GM19035 (cell line): ENCODE results near the gene MTMR10.

ENCODE experiments used
- ATAC-seq: cut with Tn5 transposase; IDR thresholded peaks from one replicate; pipeline ENCODE4 v1.9.1; 2021; ENCODE audit not compliant: unreplicated experiment

MTMR10 gene

DNA sequence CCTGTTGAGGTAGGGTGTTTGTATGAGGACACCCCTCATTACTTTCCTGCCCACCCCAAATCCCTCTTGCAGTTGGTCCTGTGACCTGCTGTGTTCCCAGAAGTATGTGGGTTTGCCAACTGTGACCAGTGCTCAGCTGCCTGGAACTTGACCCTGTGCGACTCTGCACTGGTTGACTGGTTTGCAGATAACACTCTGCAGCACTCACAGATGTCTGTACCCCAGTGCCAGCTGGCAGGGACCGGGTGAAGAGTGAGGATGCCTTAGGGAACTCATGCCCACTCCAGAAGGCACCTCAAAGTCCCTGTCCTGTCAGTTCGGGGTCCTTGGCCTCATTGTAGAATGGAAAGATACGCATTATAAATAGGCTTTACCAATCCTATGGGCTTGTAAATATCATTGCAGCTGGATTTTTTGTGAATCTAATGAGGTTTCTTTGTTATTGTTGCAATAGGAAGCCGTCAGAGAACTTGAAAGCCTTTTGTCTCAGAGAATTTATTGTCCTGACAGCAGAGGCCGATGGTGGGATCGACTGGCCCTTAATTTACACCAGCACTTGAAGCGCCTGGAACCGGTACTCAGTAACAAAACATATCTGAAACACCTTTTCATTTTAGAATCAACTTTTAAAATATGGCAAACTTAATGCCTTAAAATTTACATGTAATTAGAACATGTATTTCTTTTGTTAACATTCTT, 69.5 kb downstream of the MTMR10 start:
- no peak for ATAC-seq

DNA sequence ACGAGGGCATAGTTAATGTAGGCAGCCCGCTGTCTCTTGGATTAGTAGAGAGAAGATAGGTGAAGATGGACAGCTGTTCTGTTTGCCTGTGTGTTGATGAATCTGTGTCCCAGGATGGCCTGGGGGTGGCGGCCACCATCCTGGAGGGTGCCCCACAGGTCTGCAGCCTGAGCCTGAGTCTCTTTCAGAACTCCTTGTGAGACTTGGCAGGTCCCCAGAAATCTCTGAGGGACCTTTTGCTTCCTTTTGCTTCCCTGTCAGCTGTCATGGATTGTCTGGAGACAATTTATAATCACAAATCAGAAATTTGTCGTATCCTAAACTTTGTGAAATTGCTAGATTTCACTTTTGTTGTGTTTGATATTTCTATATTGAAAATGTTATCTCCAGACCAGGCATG, 70.3 kb downstream of the MTMR10 start:
- no peak for ATAC-seq

DNA sequence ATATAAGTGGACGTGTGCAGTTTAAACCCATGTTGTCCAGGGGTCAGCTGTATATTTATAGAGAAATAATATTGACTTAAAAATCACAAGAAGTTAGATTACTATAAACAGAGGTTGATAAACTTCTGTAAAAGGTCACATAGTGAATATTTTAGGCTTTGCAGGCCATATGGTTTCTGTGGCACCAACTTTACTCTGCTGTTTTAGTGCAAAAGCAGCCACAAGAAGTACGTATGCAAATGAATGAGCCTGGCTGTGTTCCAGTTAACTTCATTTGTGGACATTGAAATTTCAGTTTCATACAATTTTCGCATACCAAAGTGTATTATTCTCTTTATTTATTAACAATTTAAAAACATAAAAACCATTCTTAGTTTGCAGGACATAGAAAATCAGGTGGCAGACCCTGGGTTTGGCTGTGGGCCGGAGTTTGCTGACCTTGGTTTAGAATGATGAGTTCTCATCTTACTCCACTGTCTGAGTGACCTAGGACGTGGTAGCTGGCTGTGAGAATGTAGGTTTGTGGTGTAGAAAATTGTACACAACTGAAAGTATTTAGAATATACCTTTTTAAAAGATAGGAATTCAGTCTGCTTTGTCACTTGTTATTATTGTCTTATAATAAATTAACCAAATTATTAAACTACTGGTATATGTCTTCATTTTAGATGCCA, 71.4 kb downstream of the MTMR10 start:
- no peak for ATAC-seq

DNA sequence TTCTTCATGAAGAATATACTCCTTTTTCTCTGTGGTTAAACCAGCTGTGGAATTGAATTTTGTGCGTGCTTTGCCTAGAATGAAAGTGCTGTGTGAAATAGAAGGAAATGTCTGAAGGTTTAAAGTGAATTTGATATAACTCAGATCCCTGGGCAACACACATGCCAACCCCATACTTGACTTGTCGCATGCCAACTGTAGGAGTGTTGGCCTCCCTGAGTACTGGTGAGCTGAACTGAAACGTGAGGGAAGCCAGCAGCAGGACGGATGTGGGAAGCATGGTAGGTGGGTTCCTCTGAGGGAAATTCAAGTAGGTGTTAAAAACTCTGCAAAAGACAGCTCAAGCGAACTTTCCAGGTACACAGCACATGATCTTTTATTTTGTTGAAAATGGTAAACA, 73.1 kb downstream of the MTMR10 start:
- no peak for ATAC-seq

DNA sequence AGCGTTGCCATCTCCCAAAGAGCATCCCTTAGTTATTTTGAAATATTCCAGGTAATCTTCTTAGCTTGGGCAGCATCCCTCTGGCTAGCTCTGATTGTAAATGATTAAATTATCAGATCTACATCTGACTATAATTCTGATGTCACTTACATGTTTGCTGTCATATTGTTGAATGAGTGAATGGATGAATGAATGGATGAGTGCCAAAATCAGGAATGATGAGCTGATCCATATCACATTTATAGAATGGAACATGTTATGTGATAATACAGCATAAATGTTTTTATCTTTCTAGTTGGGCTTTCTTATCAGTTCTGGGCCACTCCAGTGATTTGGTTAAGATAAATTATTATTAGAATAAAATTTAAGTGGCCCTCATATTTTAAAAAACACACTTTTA, 73.8 kb downstream of the MTMR10 start:
- ATAC-seq, result no peak

DNA sequence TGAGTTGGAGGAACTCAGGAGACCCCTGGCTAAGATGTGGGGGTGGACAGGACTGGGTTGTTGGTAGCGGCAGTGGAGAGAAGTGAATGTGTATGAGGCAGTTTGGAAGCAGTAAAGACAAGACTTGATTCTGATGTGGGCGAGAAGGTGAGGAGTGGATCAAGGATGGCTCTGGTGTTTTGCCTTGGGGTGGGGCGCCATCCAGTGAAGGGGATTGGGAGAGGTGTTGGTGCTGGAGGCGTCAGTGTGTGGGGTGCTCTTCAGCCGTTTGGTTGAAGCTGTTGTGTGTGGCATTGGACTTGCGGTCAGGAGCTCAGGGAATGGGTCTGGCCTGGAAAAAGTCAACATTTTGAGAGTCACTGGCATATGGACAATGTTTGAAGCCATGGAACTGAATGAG, 74.4 kb downstream of the MTMR10 start:
- ATAC-seq, result no peak

DNA sequence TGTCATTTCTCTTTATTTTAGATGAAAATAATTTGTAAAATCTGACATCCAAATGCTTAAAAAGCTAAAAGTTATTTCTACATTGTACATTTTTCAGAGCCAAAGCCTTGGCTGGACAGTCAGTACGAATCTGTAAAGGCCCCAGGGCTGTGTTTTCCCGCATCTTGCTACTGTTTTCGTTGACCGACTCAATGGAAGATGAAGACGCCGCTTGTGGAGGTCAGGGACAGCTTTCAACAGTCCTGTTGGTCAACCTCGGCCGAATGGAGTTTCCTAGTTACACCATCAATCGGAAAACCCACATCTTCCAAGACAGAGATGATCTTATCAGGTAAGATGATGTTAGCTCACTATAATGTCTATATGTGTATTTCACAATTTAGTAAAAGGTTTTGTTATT, 77.7 kb downstream of the MTMR10 start:
- ATAC-seq, result no peak

DNA sequence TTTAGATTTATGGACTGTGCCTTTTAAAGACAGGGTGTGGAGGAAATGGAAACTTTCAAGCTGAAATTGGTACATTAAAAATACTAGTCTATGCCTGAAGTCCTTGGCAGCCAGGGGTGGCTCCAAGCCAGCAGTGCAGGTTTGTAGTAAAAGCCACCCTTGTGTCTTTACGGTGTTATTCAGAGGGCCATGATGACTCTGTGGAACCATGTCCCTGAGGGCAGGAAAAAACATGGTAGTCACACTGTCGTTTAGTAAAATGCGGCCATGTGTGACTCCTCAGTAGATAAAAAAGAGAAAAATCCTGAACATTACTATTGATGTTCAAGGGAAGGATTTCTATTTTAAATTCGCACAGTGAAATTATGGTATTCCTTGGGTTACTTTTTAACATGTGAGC, 85.1 kb downstream of the MTMR10 start:
- ATAC-seq, result no peak

DNA sequence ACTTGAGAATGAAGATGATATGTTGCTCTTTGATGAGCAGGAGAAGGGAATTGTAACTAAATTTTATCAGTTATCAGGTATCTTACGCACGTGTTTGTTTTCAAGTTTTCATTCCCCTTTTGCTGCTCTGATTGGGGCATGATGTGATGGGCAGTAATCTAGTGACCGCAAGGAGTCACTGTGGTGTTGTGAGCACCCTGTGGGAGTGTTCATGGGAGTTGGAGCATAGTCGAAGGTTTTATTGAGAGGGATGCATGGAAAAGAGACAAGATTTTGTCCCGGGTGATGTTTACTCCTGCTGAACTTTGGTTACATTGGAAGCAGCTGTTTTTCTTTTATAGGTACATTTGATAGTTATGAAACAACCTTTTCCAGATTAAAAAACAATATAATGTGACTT, 85.6 kb downstream of the MTMR10 start:
- ATAC-seq, result no peak

DNA sequence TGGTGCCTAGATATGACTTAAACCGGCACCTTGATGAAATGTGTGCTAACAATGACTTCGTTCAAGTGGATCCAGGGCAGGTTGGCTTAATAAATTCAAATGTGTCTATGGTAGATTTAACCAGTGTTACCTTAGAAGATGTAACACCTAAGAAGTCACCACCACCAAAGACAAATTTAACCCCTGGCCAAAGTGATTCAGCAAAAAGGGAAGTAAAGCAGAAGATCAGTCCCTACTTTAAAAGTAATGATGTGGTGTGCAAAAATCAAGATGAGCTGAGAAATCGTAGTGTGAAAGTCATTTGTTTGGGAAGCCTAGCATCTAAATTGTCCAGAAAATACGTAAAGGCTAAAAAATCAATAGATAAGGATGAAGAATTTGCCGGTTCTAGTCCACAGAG, 86.6 kb downstream of the MTMR10 start:
- ATAC-seq, result no peak

DNA sequence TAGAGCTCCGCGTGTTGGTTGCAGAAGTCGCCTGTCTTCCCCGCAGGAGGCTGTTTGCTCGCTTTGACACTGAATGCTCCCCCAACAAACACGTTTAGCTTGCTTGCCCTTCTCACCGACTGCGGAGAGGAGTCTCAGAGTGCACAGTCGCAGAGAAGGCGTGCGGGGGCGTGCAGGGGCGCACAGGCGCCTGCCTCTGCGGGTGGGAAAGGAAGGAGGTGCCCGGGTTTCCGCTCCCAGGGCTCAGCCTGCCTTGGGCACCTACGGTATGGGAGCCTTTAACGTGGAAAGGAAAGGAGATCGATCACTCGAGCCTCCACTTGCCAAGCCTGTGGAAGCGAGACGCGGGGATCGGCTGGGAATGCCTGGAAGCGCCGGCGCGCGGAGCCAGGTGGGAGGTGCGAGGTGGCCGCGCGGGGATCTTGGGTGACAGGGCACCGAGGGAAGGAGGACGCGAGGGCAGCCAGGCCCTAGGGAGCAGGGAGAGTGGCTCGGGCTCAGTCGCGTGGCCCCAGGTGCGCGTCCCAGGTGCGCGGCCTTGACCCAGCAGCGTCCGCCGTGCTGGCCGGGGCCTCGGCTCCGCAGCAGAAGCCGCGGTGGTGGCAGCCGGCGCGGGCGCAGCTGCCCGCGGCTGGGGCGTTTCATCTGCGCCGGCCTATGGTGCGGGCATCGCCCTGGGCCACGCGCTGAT, 87.8 kb downstream of the MTMR10 start, which contains the start of gene FAN1:
FAN1 (plus strand) TSS at position 419 of the 691 bp plus-strand sequence. CDS start 749 bp downstream, outside the sequence.
- peak; percentile 93 for ATAC-seq

DNA sequence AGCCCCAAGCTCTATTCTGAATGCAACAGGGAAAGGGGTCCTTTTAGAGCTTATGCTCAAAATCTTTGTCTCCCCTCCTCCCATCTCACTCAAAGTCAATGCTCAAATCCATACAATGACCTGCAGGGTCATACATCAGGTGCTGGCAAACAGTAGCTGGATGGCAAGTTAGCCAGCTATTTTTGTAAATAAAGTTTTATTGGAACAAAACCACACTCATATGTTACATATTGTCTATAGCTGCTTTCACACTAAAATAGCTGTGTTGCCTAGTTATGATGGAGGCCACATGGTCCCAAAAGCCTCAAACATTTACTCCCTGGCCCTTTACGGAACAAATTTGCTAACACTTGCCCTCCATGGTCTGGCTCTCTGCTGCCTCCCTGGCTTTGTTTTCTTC, 89.5 kb downstream of the MTMR10 start:
- no peak for ATAC-seq

DNA sequence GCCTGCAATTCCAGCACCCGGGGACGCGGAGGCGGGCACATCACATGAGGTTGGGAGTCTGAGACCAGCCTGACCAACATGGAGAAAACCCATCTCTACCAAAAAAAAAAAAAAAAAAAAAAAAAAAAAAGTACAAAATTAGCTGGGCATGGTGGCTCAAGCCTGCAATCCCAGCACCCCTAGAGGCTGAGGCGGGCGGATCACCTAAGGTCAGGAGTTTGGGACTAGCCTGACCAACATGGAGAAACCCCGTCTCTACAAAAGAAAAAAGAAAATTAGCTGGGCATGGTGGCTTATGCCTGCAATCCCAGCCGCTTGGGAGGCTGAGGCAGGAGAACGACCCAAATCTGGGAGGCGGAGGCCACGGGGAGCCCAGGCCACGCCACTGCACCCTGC, 95.2 kb downstream of the MTMR10 start:
- no peak for ATAC-seq

DNA sequence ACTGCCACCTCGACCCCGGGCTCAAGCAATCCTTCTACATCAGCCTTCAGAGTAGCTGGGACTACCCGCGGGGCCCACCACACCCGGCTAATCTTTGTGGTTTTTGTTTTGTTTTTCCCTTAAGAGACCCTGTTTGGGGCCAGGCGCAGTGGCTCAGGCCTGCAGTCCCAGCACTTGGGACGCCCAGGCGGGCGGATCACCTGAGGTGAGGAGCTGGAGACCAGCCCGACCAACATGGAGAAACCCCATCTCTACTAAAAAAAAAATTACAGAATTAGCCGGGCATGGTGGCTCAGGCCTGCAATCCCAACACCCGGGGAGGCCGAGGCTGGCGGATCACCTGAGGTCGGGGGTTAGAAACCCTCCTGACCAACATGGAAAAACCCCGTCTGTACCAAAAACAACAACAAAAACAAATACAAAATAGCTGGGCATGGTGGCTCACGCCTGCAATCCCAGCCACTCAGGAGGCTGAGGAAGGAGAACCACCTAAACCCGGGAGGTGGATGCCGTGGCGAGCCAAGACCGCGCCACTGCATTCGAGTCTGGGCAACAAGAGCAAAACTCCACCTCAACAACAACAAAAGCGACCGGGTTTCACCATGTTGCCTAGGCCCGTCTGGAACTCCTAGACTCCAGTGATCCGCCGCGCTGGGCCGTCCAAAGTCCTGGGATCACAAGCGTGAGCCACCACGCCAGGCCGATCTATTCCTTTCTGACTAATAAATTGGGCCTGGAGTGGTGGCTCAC, 95.8 kb downstream of the MTMR10 start:
- ATAC-seq, result no peak

DNA sequence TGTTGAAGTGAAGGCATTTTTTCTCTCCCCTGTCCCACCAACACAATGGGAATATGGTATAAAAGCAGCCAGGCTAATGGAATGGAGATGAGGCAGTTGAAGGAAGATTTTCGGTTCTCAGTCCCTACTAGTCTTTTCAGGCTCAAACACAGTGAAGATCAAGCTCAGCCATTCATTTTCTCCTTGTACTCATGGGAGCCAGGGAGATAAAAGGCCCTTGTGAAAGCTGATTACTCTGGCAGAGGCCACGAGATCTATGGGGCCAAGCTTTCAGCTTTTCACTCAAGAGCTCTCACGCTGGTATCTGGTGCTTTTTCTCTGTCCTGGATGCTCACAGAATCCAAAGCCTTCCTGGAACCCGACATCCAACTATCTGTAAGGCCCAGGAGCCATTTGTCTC, 102.2 kb downstream of the MTMR10 start:
- ATAC-seq, result no peak
